Right kidney (tissue), 1 donor: ENCODE measurements around the gene OXLD1.
"Not testable (repeated sequence)": the region's sequence is repeated elsewhere in the genome, so short reads cannot be mapped to it uniquely, and the experiment has no call there.

Source experiments
- DNase-seq: peaks from one replicate; pipeline ENCODE4 v3.0.0-alpha.2; 2016

The OXLD1 gene

GRCh38 chr17:81618307-81618706 is 48.1 kb downstream of the OXLD1 start:
- not testable (repeated sequence) for DNase-seq

GRCh38 chr17:81616877-81617276 is 49.5 kb downstream of the OXLD1 start:
- no peak for DNase-seq

DNA sequence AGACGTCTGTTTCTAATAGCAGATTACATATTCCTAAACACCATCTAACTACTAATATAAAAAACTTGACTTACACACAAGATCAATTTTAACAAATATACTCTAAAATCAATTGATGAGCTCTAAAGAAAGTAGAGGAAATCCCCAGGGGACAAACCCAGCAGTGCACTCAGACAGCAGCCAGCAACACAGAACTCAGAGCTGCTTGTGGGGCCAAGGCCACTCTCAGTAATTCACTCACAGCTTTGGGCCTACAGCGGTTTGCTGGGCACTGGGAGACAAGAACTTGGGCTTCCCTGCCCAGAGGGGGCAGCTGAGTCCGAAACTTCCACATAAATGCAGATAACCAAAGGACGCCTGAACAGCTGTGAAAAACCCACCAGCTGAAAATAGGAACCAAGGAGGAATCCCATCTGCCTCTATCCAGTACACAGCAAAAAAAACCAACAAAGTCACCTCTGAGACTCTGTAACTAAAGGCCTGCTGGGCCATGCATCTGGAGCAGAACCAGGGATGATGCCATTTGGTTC is 50.9 kb downstream of the OXLD1 start:
- no peak for DNase-seq
